Fibroblast of lung (primary cell): ENCODE measurements around the gene IL18R1. TPM values are rescaled to one million over a fixed set of nuclear protein-coding genes. Genes with fewer than 3 reads are reported as not detected.

Source experiments
- DNase-seq, 2 donors: peaks; one replicate each; pipeline versions ENCODE4 v3.0.0 to v3.0.0-alpha.2; 2010; ENCODE audit warnings: low read depth in 2 of 2
- H2AFZ ChIP-seq: 2 replicates; pipeline ENCODE4 v1.5.1; 2012; ENCODE audit warnings: low read length, control low read depth, inconsistent platforms
- H3K27ac ChIP-seq: 2 replicates; pipeline ENCODE4 v1.5.1; 2011; ENCODE audit warnings: low read length, control low read depth; ENCODE audit not compliant: insufficient read depth
- H3K27me3 ChIP-seq: 2 replicates; pipeline ENCODE4 v1.5.1; 2011; ENCODE audit warnings: mild to moderate bottlenecking, low read length; ENCODE audit not compliant: control insufficient read depth, insufficient read depth
- H3K36me3 ChIP-seq: 2 replicates; pipeline ENCODE4 v1.5.1; 2011; ENCODE audit warnings: low read length; ENCODE audit not compliant: control insufficient read depth, insufficient read depth
- H3K4me1 ChIP-seq: 2 replicates; pipeline ENCODE4 v1.5.1; 2011; ENCODE audit warnings: low read length; ENCODE audit not compliant: control insufficient read depth, insufficient read depth; ENCODE audit errors: extremely low read depth
- H3K4me2 ChIP-seq: 2 replicates; pipeline ENCODE4 v1.5.1; 2011; ENCODE audit warnings: low read length, control low read depth; ENCODE audit not compliant: insufficient read depth; ENCODE audit errors: extremely low read depth
- H3K4me3 ChIP-seq, 4 experiments: fragments of 200-600 bp in 1 of 4; sonication (generic) in 1 of 4; replicated peaks in 1 of 4; 2 replicates each; pipeline ENCODE4 v1.5.1; 2011 to 2016; ENCODE audit warnings: low read length in 4 of 4, low read depth in 3 of 4, mild to moderate bottlenecking in 3 of 4, control low read depth in 2 of 4, inconsistent platforms in 1 of 4, mixed read lengths in 1 of 4; ENCODE audit not compliant: insufficient read depth in 1 of 4; ENCODE audit errors: control extremely low read depth in 1 of 4
- H3K79me2 ChIP-seq: 2 replicates; pipeline ENCODE4 v1.5.1; 2012; ENCODE audit warnings: mild to moderate bottlenecking, low read length, inconsistent platforms; ENCODE audit not compliant: control insufficient read depth, insufficient read depth
- H3K9ac ChIP-seq: 2 replicates; pipeline ENCODE4 v1.5.1; 2011; ENCODE audit warnings: mild to moderate bottlenecking, low read length, control low read depth; ENCODE audit not compliant: insufficient read depth
- H3K9me3 ChIP-seq: 2 replicates; pipeline ENCODE4 v1.5.1; 2012; ENCODE audit warnings: low read depth, low read length; ENCODE audit not compliant: control insufficient read depth, insufficient read depth
- H4K20me1 ChIP-seq: 2 replicates; pipeline ENCODE4 v1.5.1; 2011; ENCODE audit warnings: low read length; ENCODE audit not compliant: control insufficient read depth, insufficient read depth; ENCODE audit errors: extremely low read depth
- EZH2 ChIP-seq: IDR thresholded peaks from 2 replicates; pipeline ENCODE4 v1.5.1; 2012; ENCODE audit warnings: low read length, control low read depth, mild to moderate bottlenecking; ENCODE audit errors: missing control alignments
- polyA plus RNA-seq, 2 donors: library from polyadenylated mRNA; depleted of rRNA in 1 of 2; stranded (reverse) in 1 of 2; unstranded in 1 of 2; fragments of >200 nt; gene quantifications; 2 replicates each; pipeline ENCODE4 v1.2.1, GENCODE V29; 2011 to 2012; ENCODE audit warnings: missing spikeins in 1 of 2
- total RNA-seq: library from RNA; depleted of rRNA; stranded (reverse); fragments of >200 nt; gene quantifications from 2 replicates; pipeline ENCODE4 v1.2.1, GENCODE V29; 2014
- TF ChIP-seq, protein P1 (sequence below), 2 donors: IDR thresholded peaks in 1 of 2; conservative IDR thresholded peaks in 1 of 2; 1 replicate in 1 of 2; 2 replicates in 1 of 2; pipeline ENCODE4 v1.5.1; 2011 to 2012; ENCODE audit warnings: low read length in 2 of 2, control low read depth in 1 of 2, inconsistent platforms in 1 of 2, low read depth in 1 of 2, mild to moderate bottlenecking in 1 of 2

Gene IL18R1
- total and polyA plus RNA-seq, 2 donors (not counting 1 experiment from before 2014, with no cell fraction given) = 0.10 to 0.50 TPM

DNA sequence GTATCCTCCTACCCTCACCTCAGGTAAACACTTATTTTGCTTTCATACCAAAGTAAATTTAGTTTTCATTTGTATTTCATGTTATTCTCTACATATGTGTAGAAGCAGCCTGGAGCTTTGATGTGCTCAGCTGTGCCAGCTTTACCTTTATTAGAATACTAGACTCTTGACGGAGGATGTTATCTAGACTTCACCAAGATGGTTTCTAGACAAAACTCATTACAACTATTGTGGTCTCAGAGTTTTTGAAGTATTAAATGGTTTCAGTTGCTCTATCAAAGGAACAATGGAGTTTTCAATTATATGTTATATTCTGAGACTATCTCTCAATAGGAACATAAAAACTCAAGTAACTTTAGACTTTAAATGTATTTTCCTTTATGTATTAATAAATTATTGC, 62.4 kb downstream of the IL18R1 start:
- no peak for DNase-seq
- no peak overlapping the region for H3K27ac ChIP-seq
- H3K4me2 ChIP-seq = no peak overlapping the region
- H3K4me1 ChIP-seq = no peaks in the 10 kb centered on the region
- no peak overlapping the region for H3K4me3 ChIP-seq
- H3K9me3 ChIP-seq = no peaks in the 10 kb centered on the region
- H3K79me2 ChIP-seq = no peaks in the 10 kb centered on the region
- H3K9ac ChIP-seq = no peak overlapping the region
- peaks cover 5% of the 10 kb centered on the region for H3K27me3 ChIP-seq
- H2AFZ ChIP-seq = no peak overlapping the region
- TF ChIP-seq, protein P1, sequence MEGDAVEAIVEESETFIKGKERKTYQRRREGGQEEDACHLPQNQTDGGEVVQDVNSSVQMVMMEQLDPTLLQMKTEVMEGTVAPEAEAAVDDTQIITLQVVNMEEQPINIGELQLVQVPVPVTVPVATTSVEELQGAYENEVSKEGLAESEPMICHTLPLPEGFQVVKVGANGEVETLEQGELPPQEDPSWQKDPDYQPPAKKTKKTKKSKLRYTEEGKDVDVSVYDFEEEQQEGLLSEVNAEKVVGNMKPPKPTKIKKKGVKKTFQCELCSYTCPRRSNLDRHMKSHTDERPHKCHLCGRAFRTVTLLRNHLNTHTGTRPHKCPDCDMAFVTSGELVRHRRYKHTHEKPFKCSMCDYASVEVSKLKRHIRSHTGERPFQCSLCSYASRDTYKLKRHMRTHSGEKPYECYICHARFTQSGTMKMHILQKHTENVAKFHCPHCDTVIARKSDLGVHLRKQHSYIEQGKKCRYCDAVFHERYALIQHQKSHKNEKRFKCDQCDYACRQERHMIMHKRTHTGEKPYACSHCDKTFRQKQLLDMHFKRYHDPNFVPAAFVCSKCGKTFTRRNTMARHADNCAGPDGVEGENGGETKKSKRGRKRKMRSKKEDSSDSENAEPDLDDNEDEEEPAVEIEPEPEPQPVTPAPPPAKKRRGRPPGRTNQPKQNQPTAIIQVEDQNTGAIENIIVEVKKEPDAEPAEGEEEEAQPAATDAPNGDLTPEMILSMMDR (conservative IDR thresholded peaks at IDR 0.05 in 1 of 2, IDR thresholded peaks at IDR 0.05 in 1 of 2; ENCODE audit: low read depth in 1 of 2, low read length in 2 of 2) = no peak
- TF ChIP-seq EZH2 = no peak
- H3K36me3 ChIP-seq = no peaks in the 10 kb centered on the region
- H4K20me1 ChIP-seq = no peaks in the 10 kb centered on the region

DNA sequence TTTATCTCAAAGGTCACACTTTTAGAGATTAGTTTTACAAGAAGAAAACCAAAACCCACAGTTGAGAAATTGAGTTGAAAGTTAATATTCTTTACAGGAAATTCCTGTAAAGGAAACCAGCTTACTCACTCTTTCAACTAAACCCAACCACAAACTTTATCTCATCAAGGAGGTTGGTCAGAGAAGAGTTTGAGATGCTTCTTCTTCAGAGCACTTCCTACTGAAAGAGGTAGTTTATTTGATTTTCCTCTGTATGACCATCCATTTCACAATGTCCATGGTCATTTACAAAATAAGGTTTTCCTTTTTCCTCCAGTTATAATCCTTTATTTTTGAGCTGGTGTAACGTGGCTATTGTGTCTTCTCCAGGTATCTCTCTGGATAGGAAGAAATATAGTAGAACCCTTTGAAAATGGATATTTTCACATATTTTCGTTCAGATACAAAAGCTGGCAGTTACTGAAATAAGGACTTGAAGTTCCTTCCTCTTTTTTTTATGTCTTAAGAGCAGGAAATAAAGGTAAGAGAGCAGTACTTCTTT, 62.9 kb downstream of the IL18R1 start:
- TF ChIP-seq, protein P1 (conservative IDR thresholded peaks at IDR 0.05 in 1 of 2, IDR thresholded peaks at IDR 0.05 in 1 of 2; ENCODE audit: low read depth in 1 of 2, low read length in 2 of 2) = no peak
- Histone ChIP-seq H3K9ac (no peak overlapping the region), H3K4me1 (no peaks in the 10 kb centered on the region)

DNA sequence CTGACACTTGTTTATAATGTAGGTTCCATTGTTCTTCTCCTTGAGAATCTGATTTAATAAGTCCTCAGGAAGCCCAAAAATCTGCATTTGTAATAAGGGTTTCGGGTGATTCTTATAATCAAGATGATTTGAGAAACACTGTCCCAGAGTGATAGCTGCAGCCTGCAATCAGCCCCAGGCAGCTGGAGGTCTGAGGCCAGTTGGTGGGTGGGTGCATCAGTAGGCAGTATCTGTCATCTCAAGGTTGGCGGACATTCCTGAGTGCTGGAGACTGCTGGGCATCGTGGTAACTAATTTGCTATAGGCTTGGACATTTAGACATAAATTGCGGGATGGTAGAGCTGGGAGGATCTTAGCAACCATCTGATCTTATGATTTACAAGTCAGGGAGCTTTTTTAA, 64.7 kb downstream of the IL18R1 start:
- Histone ChIP-seq H3K36me3 (no peaks in the 10 kb centered on the region), H2AFZ (no peak overlapping the region), H3K4me2 (no peak overlapping the region), H3K27ac (no peak overlapping the region), H3K79me2 (no peaks in the 10 kb centered on the region), H3K9me3 (no peaks in the 10 kb centered on the region), H3K27me3 (peaks cover 7% of the 10 kb centered on the region), H3K4me1 (no peaks in the 10 kb centered on the region), H4K20me1 (no peaks in the 10 kb centered on the region), H3K9ac (no peak overlapping the region), H3K4me3 (no peak overlapping the region)
- DNase-seq = no peak
- TF ChIP-seq, protein P1 (conservative IDR thresholded peaks at IDR 0.05 in 1 of 2, IDR thresholded peaks at IDR 0.05 in 1 of 2; ENCODE audit: low read depth in 1 of 2, low read length in 2 of 2) = no peak
- no peak for TF ChIP-seq EZH2

More for the DNA sequence above, 62.9 kb downstream of the IL18R1 start:
- Histone ChIP-seq H2AFZ (no peak overlapping the region), H3K4me2 (no peak overlapping the region), H3K9me3 (no peaks in the 10 kb centered on the region), H3K79me2 (no peaks in the 10 kb centered on the region), H3K4me3 (no peak overlapping the region), H4K20me1 (no peaks in the 10 kb centered on the region), H3K27me3 (peaks cover 5% of the 10 kb centered on the region), H3K36me3 (no peaks in the 10 kb centered on the region), H3K27ac (no peak overlapping the region)
- peak in 1 of 2 donors; percentile 48 for DNase-seq
